COLO668 (cell line): ENCODE results near the gene SNRNP200.

ENCODE experiments used
- DNase-seq: peaks from one replicate; lab custom pipeline; 2025; ENCODE audit not compliant: unreplicated experiment; lab: John Stamatoyannopoulos, UW

The SNRNP200 gene

GRCh38 chr2:96253006-96253405 lies 52.3 kb downstream of the SNRNP200 start:
- no peak for DNase-seq

DNA sequence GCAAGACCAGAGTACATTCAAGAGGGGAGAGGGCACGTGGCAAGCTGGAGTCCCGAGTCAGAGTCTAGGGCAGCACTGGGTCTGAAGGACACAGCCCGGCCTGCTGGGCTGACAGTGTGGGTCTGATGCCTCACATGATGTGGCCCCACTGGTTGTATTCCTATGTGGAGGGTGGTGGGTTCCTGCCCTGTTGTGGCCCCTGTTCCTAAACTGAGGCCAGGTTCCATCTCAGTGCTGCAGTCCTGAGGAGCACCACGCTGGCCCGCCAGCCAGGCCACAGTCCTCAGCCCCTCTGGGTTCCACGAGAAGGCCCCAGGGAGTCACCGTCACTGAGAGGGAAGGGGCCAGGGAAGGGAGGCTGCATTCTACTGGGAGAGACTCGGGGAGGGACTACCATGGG lies 52.8 kb downstream of the SNRNP200 start:
- DNase-seq: no peak

GRCh38 chr2:96251721-96252292 lies 53.5 kb downstream of the SNRNP200 start:
- no peak for DNase-seq

DNA sequence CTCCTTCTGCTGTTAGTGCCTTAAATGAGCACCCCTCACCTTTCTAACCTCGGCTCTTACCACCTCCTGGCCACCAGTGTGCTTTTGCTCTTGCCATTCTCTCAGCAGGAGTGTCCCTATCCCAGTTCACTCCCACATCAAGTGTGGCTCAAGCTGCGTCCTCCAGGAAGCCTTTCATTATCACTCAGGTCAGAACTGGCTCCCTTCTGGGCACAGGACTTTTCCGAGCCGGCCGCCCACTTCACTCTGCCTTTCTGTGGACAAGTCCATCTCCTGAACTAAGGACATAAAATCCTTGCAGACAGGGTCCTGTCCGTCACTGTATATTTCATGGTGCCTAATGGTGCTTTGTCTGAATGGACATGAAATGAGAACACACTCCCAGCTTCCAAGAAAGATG lies 55.2 kb downstream of the SNRNP200 start:
- DNase-seq: no peak

GRCh38 chr2:96249654-96250053 lies 55.7 kb downstream of the SNRNP200 start:
- no peak for DNase-seq

DNA sequence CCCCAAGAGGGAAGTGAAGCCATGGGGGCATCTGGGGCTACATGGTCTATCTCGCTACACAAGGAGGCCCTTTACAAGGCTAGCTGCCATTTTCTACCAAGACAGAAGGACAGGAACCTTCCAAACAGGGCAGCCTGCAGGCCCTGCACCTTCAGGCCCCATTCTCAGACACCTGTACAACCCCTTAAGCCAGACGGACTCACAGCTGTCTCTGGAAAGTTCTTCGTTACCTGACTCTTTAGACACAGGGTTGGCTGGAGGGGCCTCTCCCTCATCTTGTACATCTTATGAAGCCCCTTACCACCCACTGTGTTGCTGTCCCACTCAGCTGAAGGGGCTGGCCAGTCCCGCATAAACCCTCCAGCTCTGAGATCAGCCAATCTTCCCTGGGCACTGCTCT lies 56.7 kb downstream of the SNRNP200 start:
- DNase-seq: no peak

DNA sequence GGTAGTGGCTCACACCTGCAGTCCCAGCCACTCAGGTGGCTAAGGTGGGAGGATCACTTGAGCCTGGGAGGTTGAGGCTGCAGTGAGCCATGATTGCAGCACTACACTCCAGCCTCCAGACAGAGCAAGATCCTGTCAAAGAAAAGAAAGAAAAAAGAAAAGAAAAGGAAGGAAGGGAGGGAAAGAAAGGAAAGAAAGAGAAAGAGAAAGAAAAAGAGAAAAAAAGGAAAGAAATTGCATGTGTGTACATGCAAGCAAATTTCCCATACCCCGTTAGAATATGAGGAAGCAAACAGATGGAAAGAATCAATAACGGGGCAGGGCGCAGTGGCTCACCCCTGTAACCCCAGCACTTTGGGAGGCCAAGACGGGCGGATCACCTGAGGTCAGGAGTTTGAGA lies 57.5 kb downstream of the SNRNP200 start:
- no peak for DNase-seq

- DNase-seq: no peak
Measured at GRCh38 chr2:96247009-96247408, 58.3 kb downstream of the SNRNP200 start.

DNA sequence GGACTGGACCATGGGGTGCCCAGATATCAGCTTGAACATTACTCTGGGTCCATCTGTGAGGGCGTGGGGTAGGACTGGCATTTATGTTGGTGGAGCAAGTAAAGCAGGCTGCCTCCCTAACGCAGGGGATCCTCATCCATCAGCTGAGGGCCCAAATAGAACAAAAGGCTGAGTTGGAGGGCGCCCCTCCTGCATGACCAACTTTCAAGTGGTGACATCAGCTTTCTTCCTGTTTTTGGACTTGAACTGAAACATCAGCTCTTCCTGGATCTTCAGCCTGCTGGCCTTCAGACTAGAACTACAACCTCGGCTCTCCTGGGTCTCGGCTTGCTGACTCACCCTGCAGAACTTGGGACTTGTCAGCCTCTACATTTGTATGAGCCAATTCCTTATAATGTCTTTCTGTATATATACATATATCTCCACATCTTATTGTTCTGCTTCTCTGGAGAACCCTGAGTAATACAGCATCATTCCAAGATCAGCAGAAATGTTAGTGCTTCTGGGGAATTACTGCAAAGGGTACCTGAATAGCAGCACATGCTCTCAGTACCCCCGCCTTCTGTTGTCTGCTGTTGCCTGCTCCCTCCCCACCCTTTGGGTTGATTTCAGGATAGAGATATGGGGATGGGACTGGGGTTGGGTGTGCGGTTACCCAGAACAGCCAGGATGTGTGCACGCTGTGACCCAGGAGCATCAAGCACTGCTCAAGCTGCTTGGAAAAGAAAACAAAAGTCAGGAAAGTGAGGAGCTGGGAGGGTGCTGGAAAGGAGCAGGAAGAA lies 59.5 kb downstream of the SNRNP200 start:
- DNase-seq: no peak

- no peak for DNase-seq
Measured at GRCh38 chr2:96243843-96244242, 61.5 kb downstream of the SNRNP200 start.

DNA sequence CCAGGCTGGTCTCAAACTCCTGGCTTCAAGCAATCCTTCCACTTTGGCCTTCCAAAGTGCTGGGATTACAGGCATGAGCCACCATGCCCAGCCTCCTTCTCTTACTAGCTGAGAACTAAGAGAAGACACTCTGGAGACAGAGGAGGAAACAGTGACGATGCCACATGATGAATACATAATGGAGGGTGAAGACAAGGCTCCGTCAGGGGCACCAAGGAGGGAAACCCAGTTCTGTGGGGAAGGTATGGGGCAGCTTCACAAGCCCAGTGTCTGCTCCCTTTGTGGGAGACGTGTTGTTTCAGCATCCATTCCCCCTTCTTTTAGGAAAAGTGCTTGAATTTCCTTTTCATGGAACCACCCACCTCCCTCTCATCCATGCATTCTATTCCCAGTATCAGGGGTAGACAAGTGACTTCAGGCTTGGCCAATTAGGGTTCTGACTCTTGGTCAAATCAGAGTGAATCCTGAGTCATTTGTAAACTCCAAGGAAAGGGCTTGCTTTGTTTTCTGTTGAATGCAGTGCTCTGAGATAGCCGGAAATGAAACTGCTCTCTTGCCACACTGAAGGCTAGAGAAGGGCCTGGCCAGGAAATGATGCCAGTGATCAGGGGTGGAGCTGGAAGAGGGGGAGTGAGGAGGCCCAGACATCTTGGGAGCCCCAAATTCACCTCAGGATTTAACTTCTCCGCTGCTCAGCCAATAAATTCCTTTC lies 63.3 kb downstream of the SNRNP200 start:
- no peak for DNase-seq

GRCh38 chr2:96241227-96241626 lies 64.1 kb downstream of the SNRNP200 start:
- no peak for DNase-seq

DNA sequence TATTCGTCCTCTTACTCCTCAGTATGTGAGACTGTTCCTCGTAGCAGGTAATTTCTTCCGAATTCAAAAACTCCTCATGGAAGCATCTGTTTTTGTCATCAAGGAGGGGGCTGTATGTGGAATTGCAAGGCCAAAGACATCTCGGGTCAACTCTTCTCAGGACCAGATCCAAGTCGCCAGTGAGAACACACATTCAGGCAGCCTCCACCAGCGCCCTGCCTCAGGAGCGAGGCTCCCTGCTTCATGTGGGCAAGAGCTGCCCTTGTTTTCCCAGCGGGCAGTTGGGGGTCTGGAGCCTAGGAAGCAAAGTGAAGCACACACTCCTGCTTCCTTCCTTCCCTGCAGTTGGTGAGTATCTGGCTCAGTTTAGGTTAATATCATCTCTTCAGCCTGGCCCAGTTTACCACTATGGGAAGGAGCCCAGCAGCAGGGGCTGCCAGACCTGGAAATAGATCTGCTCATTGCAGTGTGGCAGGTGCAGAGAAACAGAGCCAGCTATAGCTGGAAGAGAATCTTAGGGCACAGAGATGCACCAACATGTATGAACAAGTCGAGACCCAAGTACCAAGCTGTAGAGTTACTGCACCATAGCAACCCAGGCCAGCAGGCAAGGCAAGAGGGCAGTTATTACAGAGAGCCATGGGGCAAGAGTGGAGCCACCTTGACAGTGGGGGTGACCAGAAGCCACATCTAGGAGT lies 64.9 kb downstream of the SNRNP200 start:
- no peak for DNase-seq

DNA sequence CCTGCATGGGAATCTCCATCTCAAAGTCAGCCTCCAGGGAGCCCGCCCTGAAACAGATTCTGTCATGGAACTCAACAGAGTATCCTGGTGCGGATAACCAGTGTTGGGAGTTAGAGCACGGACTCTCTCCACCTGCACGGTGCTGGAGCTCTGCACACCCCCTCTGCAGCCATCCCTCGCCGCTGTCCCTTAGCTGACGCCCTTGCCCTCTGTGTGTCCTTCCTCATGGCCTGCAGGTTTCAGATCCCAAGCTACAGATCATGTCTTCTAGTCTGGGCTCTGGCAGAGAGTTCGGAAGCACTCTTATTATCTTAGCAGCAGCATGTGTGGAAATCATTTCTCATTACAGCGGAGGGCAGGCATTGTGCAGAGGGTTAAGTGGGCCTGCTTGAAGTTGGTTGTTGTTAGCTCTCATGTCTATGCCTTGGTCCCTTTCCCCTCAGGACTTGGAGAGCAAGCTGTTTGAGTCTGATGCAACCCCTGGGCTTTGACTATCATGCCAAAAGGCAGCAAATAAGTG lies 65.5 kb downstream of the SNRNP200 start:
- DNase-seq: no peak

GRCh38 chr2:96239091-96239490 lies 66.3 kb downstream of the SNRNP200 start:
- DNase-seq: no peak

DNA sequence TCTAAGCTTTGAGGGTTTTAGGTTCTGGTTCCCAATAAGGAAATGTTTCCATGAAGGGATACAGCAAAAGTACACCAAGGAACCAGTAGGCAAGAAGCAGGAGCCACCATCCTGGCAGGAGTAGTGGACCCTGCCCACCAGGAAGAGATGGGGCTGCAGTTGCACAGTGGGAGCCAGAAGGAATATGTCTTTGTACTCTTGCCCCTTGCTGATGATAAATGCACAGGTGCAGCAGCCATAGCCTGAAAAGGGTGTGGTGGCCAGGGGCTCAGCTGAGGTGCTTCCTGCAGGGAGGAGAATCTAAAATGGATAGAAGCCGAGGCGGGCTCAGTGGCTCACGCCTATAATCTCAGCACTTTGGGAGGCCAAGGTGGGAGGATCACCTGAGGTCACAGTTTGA lies 67.1 kb downstream of the SNRNP200 start:
- DNase-seq: no peak

GRCh38 chr2:96236882-96237281 lies 68.5 kb downstream of the SNRNP200 start:
- no peak for DNase-seq

DNA sequence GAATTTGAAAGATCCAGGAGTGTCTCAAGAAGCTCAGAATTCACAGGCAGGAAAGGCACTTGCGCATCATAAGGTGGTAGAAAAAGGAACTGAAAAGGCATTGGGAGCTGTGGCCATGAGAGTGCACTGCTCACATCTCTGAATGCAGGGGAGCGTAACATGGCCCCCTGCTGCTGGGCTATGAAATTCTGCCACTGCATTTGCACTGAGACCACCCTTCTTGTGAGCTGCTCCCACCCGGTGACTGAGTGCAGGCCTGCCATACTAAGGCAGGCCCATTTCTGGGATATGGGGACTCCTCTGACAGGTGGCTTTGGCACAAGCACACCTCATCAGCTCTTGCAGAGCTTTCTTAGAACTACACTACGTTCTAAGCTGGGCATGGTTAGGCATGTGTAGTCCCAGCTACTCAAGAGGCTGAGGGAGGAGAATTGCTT lies 71.4 kb downstream of the SNRNP200 start:
- DNase-seq: no peak

- no peak for DNase-seq
Measured at GRCh38 chr2:96233436-96233835, 71.9 kb downstream of the SNRNP200 start.

DNA sequence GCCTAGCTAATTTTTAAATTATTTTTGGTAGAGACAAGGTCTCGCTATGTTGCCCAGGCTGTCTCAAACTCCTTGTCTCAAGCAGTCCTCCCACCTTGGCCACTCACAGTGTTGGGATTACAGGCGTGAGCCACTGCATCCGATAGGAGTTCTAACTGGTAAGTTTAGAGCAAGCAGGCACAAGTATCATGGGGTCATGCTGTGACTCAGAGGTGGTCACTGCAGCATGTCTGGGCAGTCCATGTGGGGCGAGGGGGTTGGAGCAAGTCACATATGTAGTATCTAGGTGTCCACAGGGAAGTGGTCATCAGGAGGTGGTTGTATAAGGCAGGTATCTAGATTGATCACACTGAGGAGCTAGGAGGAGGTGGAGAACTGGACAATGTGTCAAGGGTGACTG lies 74.0 kb downstream of the SNRNP200 start:
- no peak for DNase-seq

- DNase-seq: no peak
Measured at GRCh38 chr2:96225016-96225533, 80.3 kb downstream of the SNRNP200 start.
